CD8-positive, alpha-beta memory T cell (primary cell): ENCODE results near the gene SNU13. TPM values are rescaled to one million over a fixed set of nuclear protein-coding genes. Genes with fewer than 3 reads are reported as not detected.
"Not testable (repeated sequence)": the region's sequence is repeated elsewhere in the genome, so short reads cannot be mapped to it uniquely, and the experiment has no call there.

Experiments
- CTCF ChIA-PET: fragments of 350-600 bp; sonication (Branson Sonifier 250); formaldehyde crosslinking; loops from one replicate; lab custom pipeline; 2021; ENCODE audit warnings: antibody characterized with exemption; lab: Charles Lee
- POLR2A ChIA-PET: fragments of 350-600 bp; sonication (Branson Sonifier 250); formaldehyde crosslinking; loops from one replicate; lab custom pipeline; 2021; ENCODE audit warnings: antibody characterized with exemption; lab: Charles Lee
- DNase-seq, 5 donors: peaks; one replicate each; pipeline versions ENCODE4 v3.0.0 to v3.0.0-alpha.2; 2020 to 2022; ENCODE audit warnings: mixed read lengths in 1 of 5
- H3K27ac ChIP-seq: one replicate; pipeline ENCODE4 v1.7.0; 2013; ENCODE audit warnings: low read depth, mild to moderate bottlenecking, low read length, moderate library complexity
- H3K27me3 ChIP-seq: 2 replicates; pipeline ENCODE4 v1.7.0; 2013; ENCODE audit warnings: low read length, mild to moderate bottlenecking; ENCODE audit not compliant: insufficient read depth, poor library complexity, severe bottlenecking
- H3K36me3 ChIP-seq: 2 replicates; pipeline ENCODE4 v1.7.0; 2013; ENCODE audit warnings: mild to moderate bottlenecking, low read length, moderate library complexity; ENCODE audit not compliant: insufficient read depth
- H3K4me1 ChIP-seq: 2 replicates; pipeline ENCODE4 v1.7.0; 2013; ENCODE audit warnings: mild to moderate bottlenecking, low read length, moderate library complexity; ENCODE audit not compliant: insufficient read depth
- H3K4me3 ChIP-seq: 2 replicates; pipeline ENCODE4 v1.7.0; 2013; ENCODE audit warnings: mild to moderate bottlenecking, low read length
- H3K9me3 ChIP-seq: 2 replicates; pipeline ENCODE4 v1.7.0; 2013; ENCODE audit warnings: mild to moderate bottlenecking, low read length
- H3K27ac Mint-ChIP-seq, 8 donors: one replicate each; pipeline ENCODE4 v1.8.0; 2020 to 2021; ENCODE audit warnings: mixed read lengths in 8 of 8, mild to moderate bottlenecking in 6 of 8, inconsistent platforms in 3 of 8, moderate library complexity in 3 of 8
- H3K27me3 Mint-ChIP-seq, 2 donors: one replicate each; pipeline ENCODE4 v1.8.0; 2020 to 2021; ENCODE audit warnings: mixed read lengths in 2 of 2, mild to moderate bottlenecking in 1 of 2, moderate library complexity in 1 of 2
- H3K36me3 Mint-ChIP-seq, 3 donors: one replicate each; pipeline ENCODE4 v1.8.0; 2020 to 2021; ENCODE audit warnings: mixed read lengths in 3 of 3, inconsistent platforms in 1 of 3, mild to moderate bottlenecking in 1 of 3
- H3K4me1 Mint-ChIP-seq, 3 donors: one replicate each; pipeline ENCODE4 v1.8.0; 2020 to 2021; ENCODE audit warnings: mixed read lengths in 3 of 3, inconsistent platforms in 1 of 3, mild to moderate bottlenecking in 1 of 3
- H3K4me3 Mint-ChIP-seq, 7 donors: one replicate each; pipeline ENCODE4 v1.8.0; 2020 to 2021; ENCODE audit warnings: mixed read lengths in 7 of 7, mild to moderate bottlenecking in 6 of 7, moderate library complexity in 4 of 7, inconsistent platforms in 2 of 7
- H3K9me3 Mint-ChIP-seq, 5 donors: one replicate each; pipeline ENCODE4 v1.8.0; 2020 to 2022; ENCODE audit warnings: mixed read lengths in 5 of 5, mild to moderate bottlenecking in 3 of 5, moderate library complexity in 2 of 5, inconsistent platforms in 1 of 5
- polyA plus RNA-seq: library from polyadenylated mRNA; unstranded; fragments of 300-500 nt; fragmentation: Illumina TruSeq; gene quantifications from one replicate; pipeline ENCODE4 v1.2.3, GENCODE V29; 2021
- total RNA-seq, 2 experiments: library from RNA; stranded (reverse); gene quantifications; one replicate each; pipeline ENCODE4 v1.2.3, GENCODE V29; 2021

Gene SNU13
- total and polyA plus RNA-seq, 3 experiments from 2014 or later = 270 to 324 (median 315) TPM

- peak overlapping the region; percentile 10 to 97 (median 78) for H3K4me3 Mint-ChIP-seq
- ChIA-PET POLR2A (interaction anchor here (0.6 to 3.2 kb wide), 2 partner anchors 71 to 250 kb away, joined by 4 to 19 read pairs; no protein-coding TSS in a partner anchor), CTCF (interaction anchor here (1.4 to 5.7 kb wide), 2 partner anchors 24 to 251 kb away, joined by 5 to 40 read pairs; no protein-coding TSS in a partner anchor)
- no peaks in the 10 kb centered on the region for H3K27me3 Mint-ChIP-seq
- no peak for DNase-seq
- Histone ChIP-seq H3K36me3 (peaks cover 4% of the 10 kb centered on the region), H3K27ac (no peak overlapping the region), H3K9me3 (no peaks in the 10 kb centered on the region), H3K4me3 (no peak overlapping the region), H3K4me1 (peaks cover 13% of the 10 kb centered on the region), H3K27me3 (no peaks in the 10 kb centered on the region)
- peaks cover 0 to 15% (median 0%) of the 10 kb centered on the region in 3 donors for H3K36me3 Mint-ChIP-seq
- H3K27ac Mint-ChIP-seq = peak overlapping the region; percentile 80 to 99 (median 90)
- H3K4me1 Mint-ChIP-seq = peaks cover 22 to 37% (median 30%) of the 10 kb centered on the region in 3 donors
- H3K9me3 Mint-ChIP-seq = no peaks in the 10 kb centered on the region
Observed at GRCh38 chr22:41690476-41690875, 1.8 kb upstream of the SNU13 start.

- POLR2A ChIA-PET = interaction anchor here (1.0 to 3.2 kb wide), 9 partner anchors 9 to 402 kb away, joined by 4 to 20 read pairs (median 6); partner anchors contain the start of genes CCDC134, DESI1, RANGAP1 and SREBF2
- H3K4me3 Mint-ChIP-seq = peak overlapping the region; percentile 92 to 98 (median 95)
- H3K4me3 ChIP-seq = peak overlapping the region; percentile 89
Observed at GRCh38 chr22:41687901-41688364, 734 bp downstream of the SNU13 start.

GRCh38 chr22:41686890-41687289, 1.8 kb downstream of the SNU13 start:
- not testable (repeated sequence) for H3K27me3 ChIP-seq, H3K27me3 Mint-ChIP-seq, H3K27ac ChIP-seq, H3K4me3 ChIP-seq, H3K9me3 Mint-ChIP-seq, H3K9me3 ChIP-seq, DNase-seq, H3K36me3 ChIP-seq
- ChIA-PET CTCF (interaction anchor here (4.3 to 5.7 kb wide), 2 partner anchors 11 to 20 kb away, joined by 38 to 40 read pairs; no protein-coding TSS in a partner anchor), POLR2A (interaction anchor here (0.8 to 2.5 kb wide), 3 partner anchors 20 to 146 kb away, joined by 4 to 10 read pairs (median 5); partner anchors contain the start of genes CCDC134 and SREBF2)
- Mint-ChIP-seq H3K27ac (peak overlapping the region; percentile 64 to 99 (median 97)), H3K36me3 (peaks cover 2 to 19% (median 3%) of the 10 kb centered on the region in 3 donors), H3K4me1 (peaks cover 31 to 62% (median 49%) of the 10 kb centered on the region in 3 donors), H3K4me3 (peak overlapping the region; percentile 92 to 98 (median 95))
- peaks cover 13% of the 10 kb centered on the region for H3K4me1 ChIP-seq

More at GRCh38 chr22:41687901-41688364, 734 bp downstream of the SNU13 start:
- peaks cover 0 to 15% (median 2%) of the 10 kb centered on the region in 3 donors for H3K36me3 Mint-ChIP-seq
- H3K36me3 ChIP-seq = no peaks in the 10 kb centered on the region
- peak overlapping the region; percentile 98 for H3K27ac ChIP-seq
- CTCF ChIA-PET = interaction anchor here (1.4 to 5.7 kb wide), 4 partner anchors 10 to 253 kb away, joined by 4 to 40 read pairs (median 24); no protein-coding TSS in a partner anchor
- H3K27me3 Mint-ChIP-seq = no peaks in the 10 kb centered on the region
- H3K9me3 ChIP-seq = no peaks in the 10 kb centered on the region
- H3K4me1 Mint-ChIP-seq = peaks cover 25 to 53% (median 40%) of the 10 kb centered on the region in 3 donors
- H3K9me3 Mint-ChIP-seq = no peaks in the 10 kb centered on the region
- peaks cover 13% of the 10 kb centered on the region for H3K4me1 ChIP-seq
- no peaks in the 10 kb centered on the region for H3K27me3 ChIP-seq
- H3K27ac Mint-ChIP-seq = peak overlapping the region; percentile 92 to 99 (median 98)
- peak in 1 of 5 donors; percentile 9 for DNase-seq

- peak overlapping the region in 6 of 8 donors; percentile 22 to 100 (median 88) for H3K27ac Mint-ChIP-seq
- H3K9me3 ChIP-seq = no peaks in the 10 kb centered on the region
- peak overlapping the region in 1 of 7 donors; percentile 99 for H3K4me3 Mint-ChIP-seq
- H3K27me3 ChIP-seq = no peaks in the 10 kb centered on the region
- ChIA-PET POLR2A (no interaction called here), CTCF (interaction anchor here (1.4 to 2.3 kb wide), 2 partner anchors 17 to 19 kb away, joined by 3 to 9 read pairs; no protein-coding TSS in a partner anchor)
- H3K4me3 ChIP-seq = no peak overlapping the region
- no peak overlapping the region for H3K27ac ChIP-seq
- peaks cover 3 to 33% (median 4%) of the 10 kb centered on the region in 3 donors for H3K36me3 Mint-ChIP-seq
- peaks cover 0 to 2% of the 10 kb centered on the region in 2 donors for H3K27me3 Mint-ChIP-seq
- no peak for DNase-seq
- H3K4me1 ChIP-seq = peaks cover 20% of the 10 kb centered on the region
- peaks cover 15% of the 10 kb centered on the region for H3K36me3 ChIP-seq
- H3K4me1 Mint-ChIP-seq = peaks cover 33 to 63% (median 54%) of the 10 kb centered on the region in 3 donors
- H3K9me3 Mint-ChIP-seq = peaks cover 0 to 3% (median 0%) of the 10 kb centered on the region in 5 donors
Observed at GRCh38 chr22:41684194-41684593, 4.5 kb downstream of the SNU13 start.

- CTCF ChIA-PET = interaction anchor here (1.4 to 2.3 kb wide), 2 partner anchors 17 to 18 kb away, joined by 3 to 9 read pairs; no protein-coding TSS in a partner anchor
- H3K36me3 Mint-ChIP-seq = peaks cover 3 to 34% (median 4%) of the 10 kb centered on the region in 3 donors
Observed at GRCh38 chr22:41683616-41684015, 5.1 kb downstream of the SNU13 start.

GRCh38 chr22:41683052-41683451, 5.6 kb downstream of the SNU13 start:
- H3K27ac Mint-ChIP-seq = peak overlapping the region; percentile 98 to 100 (median 100)
- H3K4me3 Mint-ChIP-seq = peak overlapping the region; percentile 9 to 99 (median 99)
- H3K27ac ChIP-seq = peak overlapping the region; percentile 85
- H3K4me1 ChIP-seq = peaks cover 19% of the 10 kb centered on the region
- H3K27me3 ChIP-seq = no peaks in the 10 kb centered on the region
- no peak overlapping the region for H3K4me3 ChIP-seq
- ChIA-PET CTCF (interaction anchor here (1.4 kb wide), 1 partner anchor 18 kb away, joined by 3 read pairs; no protein-coding TSS in a partner anchor), POLR2A (no interaction called here)
- peaks cover 0 to 3% (median 0%) of the 10 kb centered on the region in 5 donors for H3K9me3 Mint-ChIP-seq
- no peak for DNase-seq
- peaks cover 3 to 35% (median 8%) of the 10 kb centered on the region in 3 donors for H3K36me3 Mint-ChIP-seq
- no peaks in the 10 kb centered on the region for H3K9me3 ChIP-seq
- H3K4me1 Mint-ChIP-seq = peaks cover 29 to 65% (median 46%) of the 10 kb centered on the region in 3 donors
- H3K36me3 ChIP-seq = peaks cover 27% of the 10 kb centered on the region
- H3K27me3 Mint-ChIP-seq = peaks cover 0 to 2% of the 10 kb centered on the region in 2 donors

More at GRCh38 chr22:41683616-41684015, 5.1 kb downstream of the SNU13 start:
- H3K27ac ChIP-seq = no peak overlapping the region
- H3K9me3 ChIP-seq = no peaks in the 10 kb centered on the region
- no peaks in the 10 kb centered on the region for H3K27me3 ChIP-seq
- POLR2A ChIA-PET = no interaction called here
- peak overlapping the region in 3 of 7 donors; percentile 34 to 99 (median 99) for H3K4me3 Mint-ChIP-seq
- H3K27ac Mint-ChIP-seq = peak overlapping the region in 7 of 8 donors; percentile 98 to 100 (median 100)
- peaks cover 31 to 62% (median 51%) of the 10 kb centered on the region in 3 donors for H3K4me1 Mint-ChIP-seq
- no peak overlapping the region for H3K4me3 ChIP-seq
- peaks cover 21% of the 10 kb centered on the region for H3K36me3 ChIP-seq
- peaks cover 0 to 3% (median 0%) of the 10 kb centered on the region in 5 donors for H3K9me3 Mint-ChIP-seq
- DNase-seq = no peak
- peaks cover 0 to 2% of the 10 kb centered on the region in 2 donors for H3K27me3 Mint-ChIP-seq
- peaks cover 20% of the 10 kb centered on the region for H3K4me1 ChIP-seq

- Histone ChIP-seq H3K4me3 (peak overlapping the region; percentile 73), H3K9me3 (no peaks in the 10 kb centered on the region), H3K27me3 (no peaks in the 10 kb centered on the region), H3K4me1 (peaks cover 11% of the 10 kb centered on the region), H3K27ac (peak overlapping the region; percentile 85), H3K36me3 (peaks cover 27% of the 10 kb centered on the region)
- peak overlapping the region; percentile 98 to 100 (median 100) for H3K27ac Mint-ChIP-seq
- peaks cover 0 to 2% of the 10 kb centered on the region in 2 donors for H3K27me3 Mint-ChIP-seq
- peak overlapping the region; percentile 94 to 99 (median 99) for H3K4me3 Mint-ChIP-seq
- H3K4me1 Mint-ChIP-seq = peaks cover 23 to 61% (median 43%) of the 10 kb centered on the region in 3 donors
- DNase-seq = peak; percentile 76 to 90 (median 81)
- ChIA-PET CTCF (interaction anchor here (1.1 to 2.8 kb wide), 3 partner anchors 15 to 17 kb away, joined by 3 to 14 read pairs (median 4); no protein-coding TSS in a partner anchor), POLR2A (no interaction called here)
- peaks cover 6 to 34% (median 11%) of the 10 kb centered on the region in 3 donors for H3K36me3 Mint-ChIP-seq
- H3K9me3 Mint-ChIP-seq = peaks cover 0 to 3% (median 0%) of the 10 kb centered on the region in 5 donors
Observed at GRCh38 chr22:41682033-41682807, 6.4 kb downstream of the SNU13 start.
